HepG2 (cell line): ENCODE results near the gene ACP5. TPM values are rescaled to one million over a fixed set of nuclear protein-coding genes. Genes with fewer than 3 reads are reported as not detected.

Source experiments
- ATAC-seq: fragments of 200-7000 bp; cut with Tn5 transposase; 3 replicates; pipeline ENCODE4 v1.9.1; 2020; ENCODE audit warnings: mild to moderate bottlenecking, moderate library complexity
- BruUV-seq: library from RNA; stranded (reverse); fragments of 400-500 nt; replicated peaks from 2 replicates; lab custom pipeline; 2021; lab: Mats Ljungman, UMichigan
- CTCF ChIA-PET: fragments of 300-600 bp; formaldehyde crosslinking; extraction: SDS; loops from one replicate; lab custom pipeline; 2021; ENCODE audit warnings: low total read pairs, inconsistent platforms, low intra/inter-chr PET ratio; lab: Yijun Ruan, JAX
- POLR2A ChIA-PET: fragments of 350-600 bp; sonication (Branson Sonifier 250); formaldehyde crosslinking; loops from one replicate; lab custom pipeline; 2020; ENCODE audit warnings: antibody characterized with exemption, inconsistent platforms; lab: Yijun Ruan, JAX
- DNase-seq: peaks from one replicate; pipeline ENCODE4 v3.0.0-alpha.2; 2015; ENCODE audit warnings: low spot score
- FAIRE-seq: peaks from 3 replicates; lab custom pipeline; 2011; peaks lifted over from hg19 to GRCh38; lab: Jason Lieb, UNC
- H2AFZ ChIP-seq: one replicate; pipeline ENCODE4 v1.6.1; 2011; ENCODE audit warnings: low read length, inconsistent platforms
- H3K27ac ChIP-seq: fragments of 300-600 bp; 3 replicates; pipeline ENCODE4 v1.8.0; 2011; ENCODE audit warnings: mixed run types, mild to moderate bottlenecking, mixed read lengths, low read length, inconsistent platforms; ENCODE audit not compliant: insufficient read depth; ENCODE audit errors: extremely low read length
- H3K27me3 ChIP-seq, 2 experiments: fragments of 200-600 bp in 1 of 2; 2 replicates in 1 of 2; 3 replicates in 1 of 2; pipeline versions ENCODE4 v1.6.0 to v1.8.0; 2011; ENCODE audit warnings: low read length in 2 of 2, mild to moderate bottlenecking in 2 of 2, moderate library complexity in 2 of 2, inconsistent platforms in 1 of 2; ENCODE audit not compliant: insufficient read depth in 2 of 2, control insufficient read depth in 1 of 2
- H3K36me3 ChIP-seq, 2 experiments: fragments of 200-600 bp in 1 of 2; replicated peaks in 1 of 2; 2 replicates in 1 of 2; 3 replicates in 1 of 2; pipeline versions ENCODE4 v1.5.1 to v1.8.0; 2011; ENCODE audit warnings: low read length in 2 of 2, inconsistent platforms in 1 of 2; ENCODE audit not compliant: insufficient read depth in 2 of 2, control insufficient read depth in 1 of 2
- H3K4me1 ChIP-seq: 2 replicates; pipeline ENCODE4 v1.5.1; 2012; ENCODE audit warnings: low read length, inconsistent platforms; ENCODE audit not compliant: insufficient read depth
- H3K4me2 ChIP-seq: 2 replicates; pipeline ENCODE4 v1.6.0; 2011; ENCODE audit warnings: low read depth, low read length, inconsistent platforms
- H3K4me3 ChIP-seq, 3 experiments: fragments of 200-600 bp in 1 of 3; sonication (generic), shearing (Covaris generic) in 1 of 3; replicated peaks in 1 of 3; 2 replicates each; pipeline ENCODE4 v1.5.1; 2011 to 2016; ENCODE audit warnings: low read length in 3 of 3, inconsistent platforms in 2 of 3, low read depth in 2 of 3, mild to moderate bottlenecking in 2 of 3, control low read depth in 1 of 3, mixed read lengths in 1 of 3; ENCODE audit not compliant: insufficient read depth in 1 of 3
- H3K79me2 ChIP-seq: one replicate; pipeline ENCODE4 v1.6.1; 2011; ENCODE audit warnings: low read length, inconsistent platforms; ENCODE audit not compliant: insufficient read depth
- H3K9ac ChIP-seq: 2 replicates; pipeline ENCODE4 v1.6.0; 2011; ENCODE audit warnings: mild to moderate bottlenecking, low read depth, low read length, inconsistent platforms; ENCODE audit not compliant: insufficient read depth
- H3K9me3 ChIP-seq: 2 replicates; pipeline ENCODE4 v1.5.1; 2012; ENCODE audit warnings: mild to moderate bottlenecking, low read length
- H4K20me1 ChIP-seq: 2 replicates; pipeline ENCODE4 v1.6.0; 2011; ENCODE audit warnings: inconsistent platforms, mild to moderate bottlenecking, low read length, moderate library complexity; ENCODE audit not compliant: insufficient read depth
- ARNTL ChIP-seq: sonication (generic); formaldehyde crosslinking; IDR thresholded peaks from 2 replicates; pipeline ENCODE4 v1.4.0; 2020; ENCODE audit warnings: mild to moderate bottlenecking, missing genetic modification reagents
- BORCS8-MEF2B ChIP-seq: sonication (generic); formaldehyde crosslinking; IDR thresholded peaks from 2 replicates; pipeline ENCODE4 v1.8.0; 2022; ENCODE audit warnings: mild to moderate bottlenecking, missing genetic modification reagents
- CBX2 ChIP-seq, 2 experiments: fragments of 200-600 bp in 1 of 2; sonication (generic); formaldehyde crosslinking in 1 of 2; IDR thresholded peaks; 2 replicates each; pipeline versions ENCODE4 v1.7.0 to v1.8.1; 2018 to 2022; ENCODE audit warnings: low read depth in 2 of 2, low read length in 1 of 2, mild to moderate bottlenecking in 1 of 2, missing genetic modification reagents in 1 of 2
- CHD4 ChIP-seq: fragments of 200-600 bp; sonication (generic); IDR thresholded peaks from 2 replicates; pipeline ENCODE4 v1.7.0; 2017; ENCODE audit warnings: mild to moderate bottlenecking, low read length, borderline replicate concordance
- DPF2 ChIP-seq: sonication (generic); formaldehyde crosslinking; IDR thresholded peaks from 2 replicates; pipeline ENCODE4 v1.4.0; 2020; ENCODE audit warnings: mild to moderate bottlenecking, low read depth, missing genetic modification reagents, borderline replicate concordance
- EZH2 ChIP-seq: conservative IDR thresholded peaks from 2 replicates; pipeline ENCODE4 v1.6.1; 2012; ENCODE audit warnings: mild to moderate bottlenecking, low read depth, low read length, moderate library complexity
- PHB2 ChIP-seq: fragments of 450-650 bp; IDR thresholded peaks from 2 replicates; pipeline ENCODE4 v1.6.1; 2018; ENCODE audit not compliant: partially characterized antibody
- POGK ChIP-seq: sonication (generic); formaldehyde crosslinking; conservative IDR thresholded peaks from 2 replicates; pipeline ENCODE4 v1.8.0; 2022; ENCODE audit warnings: mild to moderate bottlenecking, moderate library complexity, missing genetic modification reagents
- TOE1 ChIP-seq: sonication (generic); formaldehyde crosslinking; IDR thresholded peaks from 2 replicates; pipeline ENCODE4 v1.4.0; 2020; ENCODE audit warnings: mild to moderate bottlenecking, missing genetic modification reagents
- ZFP36L1 ChIP-seq: sonication (generic); formaldehyde crosslinking; IDR thresholded peaks from 2 replicates; pipeline ENCODE4 v1.8.0; 2022; ENCODE audit warnings: mild to moderate bottlenecking, missing genetic modification reagents, moderate library complexity
- ZNF17 ChIP-seq: sonication (generic); formaldehyde crosslinking; IDR thresholded peaks from 2 replicates; pipeline ENCODE4 v1.5.0; 2020; ENCODE audit warnings: mild to moderate bottlenecking, missing genetic modification reagents
- ZNF333 ChIP-seq: sonication (generic); formaldehyde crosslinking; IDR thresholded peaks from 2 replicates; pipeline ENCODE4 v1.4.0; 2020; ENCODE audit warnings: mild to moderate bottlenecking, missing genetic modification reagents, borderline replicate concordance
- ZNF660 ChIP-seq: sonication (generic); formaldehyde crosslinking; IDR thresholded peaks from 2 replicates; pipeline ENCODE4 v1.5.1; 2020; ENCODE audit warnings: mild to moderate bottlenecking, low read depth, missing genetic modification reagents, borderline replicate concordance
- ZNF670 ChIP-seq: sonication (generic); formaldehyde crosslinking; IDR thresholded peaks from 2 replicates; pipeline ENCODE4 v1.8.0; 2022; ENCODE audit warnings: mild to moderate bottlenecking, missing genetic modification reagents, borderline replicate concordance
- ZNF766 ChIP-seq: sonication (generic); formaldehyde crosslinking; IDR thresholded peaks from 2 replicates; pipeline ENCODE4 v1.5.0; 2020; ENCODE audit warnings: missing genetic modification reagents, borderline replicate concordance
- ZSCAN9 ChIP-seq: IDR thresholded peaks from 2 replicates; pipeline ENCODE4 v1.6.1; 2016; ENCODE audit warnings: borderline replicate concordance
- WGBS: methylation state at CpG from one replicate; pipeline ENCODE4 v1.1.6; 2017; ENCODE audit warnings: low lambda C conversion rate; 5-methylcytosine and 5-hydroxymethylcytosine counted together
- in situ Hi-C: cut with HindIII; loops from 2 replicates; pipeline ENCODE4 v1.10.0; 2017; ENCODE audit warnings: low pct_unique_long_range_greater_than_20kb; ENCODE audit not compliant: extremely low pct_ligation_motif_present
- intact Hi-C: fragments of 100-400 bp; cut with micrococcal nuclease; formaldehyde crosslinking; loops from one replicate; pipeline ENCODE4 v1.10.0; 2022; ENCODE audit not compliant: unreplicated experiment
- polyA plus RNA-seq, 8 experiments: library from polyadenylated mRNA; depleted of rRNA in 3 of 8; stranded (reverse) in 7 of 8; unstranded in 1 of 8; fragments of >200 nt; fragmentation: Illumina TruSeq in 4 of 8; extraction: Trizol in 4 of 8; gene quantifications; 2 replicates each; pipeline versions ENCODE4 v1.2.1 to v1.2.3, GENCODE V29; 2011 to 2016; ENCODE audit warnings: low read depth in 4 of 8, missing spikeins in 1 of 8, mixed read lengths in 1 of 8; ENCODE audit not compliant: insufficient read depth in 1 of 8
- total RNA-seq, 5 experiments: library from RNA; depleted of rRNA; stranded (reverse); fragments of >200 nt; fragmentation: Illumina TruSeq; extraction: Trizol; gene quantifications; 2 replicates each; pipeline ENCODE4 v1.2.3, GENCODE V29; 2016; ENCODE audit warnings: low read depth in 1 of 5
- TF ChIP-seq, protein P1 (sequence below): sonication (generic); formaldehyde crosslinking; IDR thresholded peaks from 2 replicates; pipeline ENCODE4 v1.4.0; 2020; ENCODE audit warnings: missing genetic modification reagents, borderline replicate concordance

Gene ACP5
- total and polyA plus RNA-seq, 2 of the 13 experiments (the other 11 are each of a cell fraction or from before 2014, with no cell fraction given) = 1.3 to 6.7 TPM

- TF ChIP-seq ZNF670 (no peak), CHD4 (no peak), TOE1 (CRISPR knock-in tag) (no peak), EZH2 (no peak), ARNTL (CRISPR knock-in tag) (no peak)
- TF ChIP-seq, all 625 proteins: peak for 0
Observed at GRCh38 chr19:11555246-11555645, 22.2 kb downstream of the ACP5 start (continued).

- 95% methylated on average over 11 of the region's 12 CpGs for WGBS
Observed at GRCh38 chr19:11554160-11554559, 23.3 kb downstream of the ACP5 start.

More at GRCh38 chr19:11554160-11554559, 23.3 kb downstream of the ACP5 start:
- DNase-seq (no peak), FAIRE-seq (no peak), ATAC-seq (no peak)
- CTCF ChIA-PET = no interaction called here
- H4K20me1 ChIP-seq = no peaks in the 10 kb centered on the region
- no peak overlapping the region for H3K4me3 ChIP-seq
- in situ Hi-C loops (no loop called here), intact Hi-C loops (no loop called here)
- H3K4me1 ChIP-seq = peaks cover 18% of the 10 kb centered on the region
- H2AFZ ChIP-seq = no peak overlapping the region
- H3K36me3 ChIP-seq = peaks cover 5 to 15% of the 10 kb centered on the region in 2 experiments; a peak in 4 of 5 replicates
- H3K9me3 ChIP-seq = no peaks in the 10 kb centered on the region
- BruUV-seq = no TSS peak
- TF ChIP-seq ZSCAN9 (CRISPR knock-in tag) (no peak), BORCS8-MEF2B (CRISPR knock-in tag) (no peak), ZNF333 (CRISPR knock-in tag) (no peak), ZNF660 (CRISPR knock-in tag) (no peak), ZNF17 (no peak), POGK (CRISPR knock-in tag) (no peak), PHB2 (no peak), CBX2 (IDR thresholded peaks at IDR 0.05; ENCODE audit: low read depth, low read length) (no peak), CBX2 (CRISPR knock-in tag; IDR thresholded peaks at IDR 0.05; ENCODE audit: low read depth) (no peak), DPF2 (CRISPR knock-in tag) (no peak), ZNF766 (no peak), ZFP36L1 (CRISPR knock-in tag) (no peak)
- TF ChIP-seq, protein P1, sequence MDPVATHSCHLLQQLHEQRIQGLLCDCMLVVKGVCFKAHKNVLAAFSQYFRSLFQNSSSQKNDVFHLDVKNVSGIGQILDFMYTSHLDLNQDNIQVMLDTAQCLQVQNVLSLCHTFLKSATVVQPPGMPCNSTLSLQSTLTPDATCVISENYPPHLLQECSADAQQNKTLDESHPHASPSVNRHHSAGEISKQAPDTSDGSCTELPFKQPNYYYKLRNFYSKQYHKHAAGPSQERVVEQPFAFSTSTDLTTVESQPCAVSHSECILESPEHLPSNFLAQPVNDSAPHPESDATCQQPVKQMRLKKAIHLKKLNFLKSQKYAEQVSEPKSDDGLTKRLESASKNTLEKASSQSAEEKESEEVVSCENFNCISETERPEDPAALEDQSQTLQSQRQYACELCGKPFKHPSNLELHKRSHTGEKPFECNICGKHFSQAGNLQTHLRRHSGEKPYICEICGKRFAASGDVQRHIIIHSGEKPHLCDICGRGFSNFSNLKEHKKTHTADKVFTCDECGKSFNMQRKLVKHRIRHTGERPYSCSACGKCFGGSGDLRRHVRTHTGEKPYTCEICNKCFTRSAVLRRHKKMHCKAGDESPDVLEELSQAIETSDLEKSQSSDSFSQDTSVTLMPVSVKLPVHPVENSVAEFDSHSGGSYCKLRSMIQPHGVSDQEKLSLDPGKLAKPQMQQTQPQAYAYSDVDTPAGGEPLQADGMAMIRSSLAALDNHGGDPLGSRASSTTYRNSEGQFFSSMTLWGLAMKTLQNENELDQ (CRISPR knock-in tag) = no peak
- no peak overlapping the region for H3K4me2 ChIP-seq
- H3K27me3 ChIP-seq = no peaks in the 10 kb centered on the region
- H3K79me2 ChIP-seq = peaks cover 30% of the 10 kb centered on the region
- H3K9ac ChIP-seq = no peak overlapping the region
- H3K27ac ChIP-seq = no peak overlapping the region
- POLR2A ChIA-PET = no interaction called here
